Hematopoietic multipotent progenitor cell (in vitro differentiated cells): ENCODE measurements around the gene DDX49. TPM values are rescaled to one million over a fixed set of nuclear protein-coding genes. Genes with fewer than 3 reads are reported as not detected.
"Not testable (repeated sequence)": the region's sequence is repeated elsewhere in the genome, so short reads cannot be mapped to it uniquely, and the experiment has no call there.

Experiments used
- DNase-seq, 3 donors: peaks; one replicate each; pipeline ENCODE4 v3.0.0-alpha.2; 2011 to 2015; ENCODE audit warnings: low read depth in 2 of 3, low spot score in 2 of 3
- total RNA-seq: library from RNA; depleted of rRNA; stranded (reverse); fragments of >200 nt; gene quantifications from one replicate; pipeline ENCODE4 v1.2.3, GENCODE V29; 2012

The DDX49 gene
- total RNA-seq, 1 donor, result 92.9 TPM

GRCh38 chr19:18940769-18941627, 21.5 kb downstream of the DDX49 start, which contains the start of gene HOMER3:
Gene HOMER3, minus strand, starts transcription at chr19:18941217. Its CDS starts 2,235 bp downstream, at chr19:18938982.
- peak; percentile 50 to 78 (median 69) for DNase-seq

GRCh38 chr19:18941628-18942354, 22.3 kb downstream of the DDX49 start:
- no peak for DNase-seq

- DNase-seq, result no peak
These were observed 23.2 kb downstream of the DDX49 start for GRCh38 chr19:18942692-18943091.

DNA sequence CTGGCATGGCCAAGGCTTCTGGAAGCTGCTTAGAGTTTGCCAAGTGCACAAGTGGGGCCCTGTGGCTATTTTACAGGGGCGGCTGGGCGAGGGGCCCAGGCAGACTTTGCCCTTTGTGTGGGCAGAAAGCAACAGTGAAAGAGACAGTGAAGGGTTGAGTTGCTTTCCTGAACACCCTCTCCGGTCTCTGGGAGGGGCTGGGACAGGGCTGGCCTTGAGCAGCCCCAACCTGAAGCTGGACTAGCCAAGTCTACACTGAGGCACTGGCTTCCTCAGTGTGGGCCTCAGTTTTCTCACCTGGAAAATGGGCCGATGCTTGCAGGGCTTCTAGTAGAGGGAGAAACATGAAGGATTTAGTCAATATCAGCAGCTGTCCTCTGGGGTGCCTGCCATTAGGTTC, 23.9 kb downstream of the DDX49 start:
- no peak for DNase-seq

DNA sequence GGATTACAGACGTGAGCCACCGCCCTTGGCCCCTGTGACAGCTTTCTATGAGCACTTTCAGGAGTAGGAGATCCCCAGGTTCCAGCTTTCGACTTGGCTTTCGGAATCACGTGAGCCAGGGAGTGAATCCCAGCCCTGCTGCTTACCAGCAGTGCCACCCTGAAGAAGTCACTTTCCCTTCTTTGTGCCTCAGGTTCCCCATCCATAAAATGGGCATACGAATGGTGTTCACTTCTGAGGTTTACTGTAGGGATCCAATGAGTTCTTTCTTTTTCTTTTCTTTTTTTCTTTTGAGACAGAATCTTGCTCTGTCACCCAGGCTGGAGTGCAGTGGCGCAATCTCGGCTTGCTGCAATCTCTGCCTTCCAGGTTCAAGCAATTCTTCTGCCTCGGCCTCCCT, 25.8 kb downstream of the DDX49 start:
- no peak for DNase-seq

DNA sequence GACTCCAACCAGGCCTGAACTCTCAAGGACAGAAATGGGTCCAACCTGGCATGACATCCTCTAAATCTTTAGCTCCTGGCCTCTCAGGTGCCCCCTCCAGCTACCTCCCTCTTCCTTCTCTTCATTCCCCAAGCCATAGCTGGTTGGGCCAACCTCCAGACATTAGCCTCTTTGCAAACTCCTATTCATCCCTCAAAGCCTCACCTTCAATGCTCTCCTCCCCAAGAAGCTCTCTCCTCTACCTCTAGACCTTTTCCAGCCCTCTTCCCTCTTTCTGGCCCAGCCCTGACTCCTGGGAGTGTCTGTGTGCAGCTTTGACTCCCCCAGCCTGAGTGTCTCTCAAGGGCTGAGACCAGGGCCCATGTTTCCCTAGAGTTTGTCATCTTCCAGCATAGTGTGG, 26.8 kb downstream of the DDX49 start:
- DNase-seq, result no peak

DNA sequence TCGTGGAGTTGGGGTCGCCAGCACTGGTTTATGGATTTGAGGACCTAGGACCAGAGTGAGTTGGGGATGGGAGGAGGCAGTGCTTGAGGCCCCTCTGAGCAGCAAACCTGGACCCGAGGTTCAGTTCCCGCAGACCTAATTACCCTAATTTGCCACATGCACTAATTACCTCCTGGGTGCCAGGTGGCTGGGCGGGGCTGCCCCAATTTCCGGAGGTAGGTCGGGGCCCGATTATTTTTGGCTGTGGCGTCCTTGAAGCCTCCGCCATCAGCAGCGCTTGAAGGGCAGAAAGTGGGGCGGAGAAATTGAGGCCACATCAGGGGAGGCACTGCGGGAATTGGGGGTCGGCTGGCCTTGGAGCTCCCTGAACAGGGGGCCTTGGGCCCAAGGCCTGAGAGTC, 27.4 kb downstream of the DDX49 start:
- DNase-seq, result no peak

DNA sequence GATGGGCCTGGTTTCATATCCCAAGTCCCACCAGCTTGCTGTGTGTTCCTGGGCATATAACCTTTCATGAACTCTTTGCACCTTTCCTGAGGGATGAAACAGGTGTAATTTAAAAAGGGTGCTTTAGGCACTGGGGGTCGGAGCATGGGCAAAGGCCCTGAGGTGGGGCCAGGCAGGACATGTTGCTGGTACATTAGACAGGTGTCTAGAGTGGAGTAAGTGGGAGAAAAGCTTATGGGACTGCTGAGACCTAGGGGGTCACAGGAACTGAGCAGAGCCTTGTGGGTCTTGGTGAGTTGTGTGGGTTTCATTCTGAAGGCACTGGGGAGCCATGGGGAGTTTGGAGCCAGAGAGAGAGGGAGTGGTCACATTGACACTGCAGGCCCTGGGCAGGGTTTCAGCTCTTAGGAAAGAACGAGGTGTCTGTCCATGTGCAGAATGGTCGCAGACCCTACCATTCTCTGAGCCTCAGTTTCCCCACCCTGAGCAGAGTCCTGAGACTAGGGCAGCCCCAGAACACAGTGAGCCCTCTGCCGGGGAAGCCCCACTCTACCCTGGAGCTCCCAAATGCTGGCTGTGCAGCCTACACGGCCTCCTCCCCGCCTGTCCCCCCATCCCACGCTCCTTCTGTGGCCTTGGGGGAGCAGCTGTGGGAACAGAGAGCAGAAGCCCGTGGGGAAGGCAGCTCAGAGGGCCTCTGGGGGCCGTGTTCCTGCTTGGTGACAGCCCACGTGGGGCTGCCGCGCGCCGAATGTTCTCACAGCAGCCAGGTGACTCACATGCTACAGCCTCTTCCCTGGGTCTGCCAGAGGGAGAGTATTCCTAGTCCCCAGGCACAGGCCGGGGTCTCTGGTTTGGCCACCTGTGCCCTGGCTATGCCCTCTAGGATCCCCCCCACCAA, 28.8 kb downstream of the DDX49 start:
- DNase-seq, result no peak

- DNase-seq, result no peak
These were observed 29.5 kb downstream of the DDX49 start for GRCh38 chr19:18948976-18949356.

GRCh38 chr19:18949858-18950257, 30.3 kb downstream of the DDX49 start:
- no peak for DNase-seq

DNA sequence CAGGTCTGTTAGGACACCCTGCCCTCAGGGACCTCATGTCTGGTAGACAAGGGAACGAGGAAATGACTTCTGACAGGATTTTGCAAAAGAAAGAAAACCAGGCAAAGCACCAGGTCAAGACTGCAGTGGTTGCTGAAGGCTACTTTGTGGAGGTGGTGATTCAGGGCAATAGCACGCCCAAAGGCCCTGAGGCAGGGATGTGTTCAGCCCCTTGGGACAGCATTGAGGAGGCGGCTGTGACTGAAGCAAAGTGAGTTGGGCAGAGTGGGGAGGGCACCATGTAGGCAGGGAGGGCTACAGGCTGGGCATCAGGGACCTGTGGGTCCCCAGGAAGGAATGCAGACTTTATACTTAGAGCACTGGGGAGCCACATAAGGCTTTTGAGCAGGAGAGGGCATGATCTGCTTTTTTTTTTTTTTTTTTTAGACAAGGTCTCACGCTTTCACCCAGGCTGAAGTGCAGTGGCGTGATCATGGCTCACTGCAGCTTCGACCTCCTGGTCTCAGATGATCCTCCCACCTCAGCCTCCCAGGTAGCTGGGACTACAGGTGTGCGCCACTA, 32.3 kb downstream of the DDX49 start:
- no peak for DNase-seq

DNA sequence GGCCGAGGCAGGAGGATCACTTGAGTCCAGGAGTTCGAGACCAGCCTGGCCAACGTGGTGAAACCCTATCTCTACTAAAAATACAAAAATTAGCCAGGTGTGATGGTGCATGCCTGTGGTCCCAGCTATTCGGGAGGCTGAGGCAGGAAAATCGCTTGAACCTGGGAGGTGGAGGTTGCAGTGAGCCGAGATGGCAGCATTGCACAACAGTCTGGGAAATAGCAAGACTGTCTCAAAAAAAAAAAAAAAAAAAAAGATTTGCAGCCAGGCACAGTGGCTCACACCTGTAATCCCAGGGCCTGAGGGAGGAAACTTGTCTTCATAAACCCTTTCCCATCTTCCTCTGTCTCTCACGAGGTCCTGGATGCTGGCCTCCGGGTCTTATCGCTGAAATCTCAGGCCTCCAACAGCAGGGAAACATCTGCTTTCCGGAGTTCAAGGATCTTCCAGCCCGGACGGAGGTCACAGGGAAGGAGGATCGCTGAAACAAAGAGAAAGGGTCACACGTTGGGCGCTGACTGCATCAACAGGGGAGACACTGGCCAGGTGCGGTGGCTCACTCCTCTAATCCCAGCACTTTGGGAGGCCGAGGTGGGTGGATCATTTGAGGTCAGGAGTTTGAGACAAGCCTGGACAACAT, 33.0 kb downstream of the DDX49 start:
- not testable (repeated sequence) for DNase-seq

DNA sequence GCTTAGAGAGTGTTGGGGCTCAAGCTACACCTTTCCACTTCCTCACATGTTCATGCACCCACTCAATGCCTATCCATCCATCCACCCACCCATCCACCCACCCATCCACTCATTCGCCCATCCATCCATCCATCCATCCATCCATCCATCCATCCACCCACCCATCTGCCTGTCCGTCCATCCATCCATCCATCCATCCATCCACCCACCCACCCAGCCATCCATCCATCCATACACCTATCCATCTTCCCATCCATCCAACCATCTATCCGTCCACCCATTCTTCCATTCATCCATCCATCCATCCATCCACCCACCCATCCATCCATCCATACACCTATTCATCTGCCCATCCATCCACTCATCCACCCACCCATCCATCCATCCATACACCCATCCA, 34.6 kb downstream of the DDX49 start:
- DNase-seq, result no peak

DNA sequence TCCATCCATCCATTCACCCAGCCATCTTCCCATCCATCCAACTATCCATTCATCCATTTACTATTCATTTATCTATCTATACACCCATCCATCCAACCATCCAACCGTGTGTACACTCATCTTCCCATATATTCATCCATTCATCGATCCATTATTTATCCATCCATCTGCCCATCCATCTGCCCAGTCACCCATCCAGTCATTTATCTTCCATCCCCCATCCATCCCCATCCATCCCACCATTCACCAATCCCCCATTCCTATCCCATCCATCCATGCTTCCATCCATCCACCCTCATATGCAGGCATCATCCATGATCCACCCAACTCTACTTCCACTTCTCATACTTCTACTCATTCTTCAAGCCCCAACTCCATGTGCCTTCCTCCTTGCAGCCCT, 35.5 kb downstream of the DDX49 start:
- no peak for DNase-seq

GRCh38 chr19:18960370-18960769, 40.9 kb downstream of the DDX49 start:
- DNase-seq, result no peak

- DNase-seq, result peak in 2 of 3 donors; percentile 20 to 29
These were observed 42.5 kb downstream of the DDX49 start for GRCh38 chr19:18961767-18962620.

DNA sequence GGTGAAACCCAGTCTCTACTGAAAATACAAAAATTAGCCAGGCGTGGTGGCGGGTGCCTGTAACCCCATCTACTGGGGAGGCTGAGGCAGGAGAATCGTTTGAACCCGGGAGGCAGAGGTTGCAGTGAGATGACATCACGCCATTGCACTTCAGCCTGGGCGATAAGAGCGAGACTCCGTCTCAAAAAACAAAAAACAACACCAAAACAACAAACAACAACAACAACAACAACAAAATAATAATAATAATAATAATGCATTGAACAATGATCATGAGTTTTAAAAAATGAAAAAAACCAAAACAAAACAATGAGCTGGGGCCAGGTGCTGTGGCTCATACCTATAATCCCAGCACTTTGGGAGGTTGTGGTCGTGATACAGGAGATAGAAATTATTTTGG, 44.6 kb downstream of the DDX49 start:
- no peak for DNase-seq

- no peak for DNase-seq
These were observed 46.8 kb downstream of the DDX49 start for GRCh38 chr19:18966307-18966706.
